HCT116 (cell line): ENCODE measurements around the gene SMIM20. TPM values are rescaled to one million over a fixed set of nuclear protein-coding genes. Genes with fewer than 3 reads are reported as not detected.

Source experiments
- ATAC-seq: fragments of 200-7000 bp; cut with Tn5 transposase; 2 replicates; pipeline ENCODE4 v1.9.1; 2020; ENCODE audit warnings: mild to moderate bottlenecking, moderate library complexity
- BruUV-seq: library from RNA; stranded (reverse); fragments of 400-500 nt; replicated peaks from 2 replicates; lab custom pipeline; 2021; lab: Mats Ljungman, UMichigan
- CTCF ChIA-PET: fragments of 300-600 bp; sonication (Branson Sonifier 250); formaldehyde crosslinking; loops from one replicate; lab custom pipeline; 2021; ENCODE audit warnings: antibody characterized with exemption; lab: Charles Lee
- POLR2A ChIA-PET: fragments of 300-600, 350-600 bp; sonication (Branson Sonifier 250); formaldehyde crosslinking; loops from one replicate; lab custom pipeline; 2021; ENCODE audit warnings: antibody characterized with exemption; lab: Charles Lee
- RAD21 ChIA-PET, 2 experiments: fragments of 300-600 bp; sonication (Branson Sonifier 250); formaldehyde crosslinking; loops; one replicate each; lab custom pipeline; 2023; ENCODE audit warnings: low total read pairs in 2 of 2; ENCODE audit not compliant: uncharacterized antibody in 2 of 2, unreplicated experiment in 2 of 2, low non-redundant PET in 1 of 2; lab: Charles Lee
- DNase-seq: peaks from one replicate; pipeline ENCODE4 v3.0.0-alpha.2; 2010; ENCODE audit warnings: low read depth, low spot score
- H2AFZ ChIP-seq: fragments of 200-600 bp; shearing (Covaris generic), sonication (generic); 2 replicates; pipeline ENCODE4 v1.6.1; 2017; ENCODE audit warnings: low read depth, mixed run types, mixed read lengths, antibody characterized with exemption, low read length; ENCODE audit not compliant: poor library complexity, severe bottlenecking
- H3K27ac ChIP-seq: 2 replicates; pipeline ENCODE4 v1.5.1; 2012; ENCODE audit warnings: low read depth, low read length
- H3K27me3 ChIP-seq: fragments of 200-600 bp; sonication (generic); 2 replicates; pipeline ENCODE4 v1.6.1; 2016; ENCODE audit warnings: mixed run types, low read length, mixed read lengths; ENCODE audit not compliant: insufficient read depth
- H3K36me3 ChIP-seq, 2 experiments: fragments of 200-500 bp in 1 of 2; fragments of 200-600 bp in 1 of 2; sonication (Bioruptor generic) in 1 of 2; sonication (generic) in 1 of 2; 2 replicates each; pipeline versions ENCODE4 v1.5.1 to v1.6.1; 2014 to 2016; ENCODE audit warnings: low read length in 2 of 2, inconsistent platforms in 1 of 2, mixed read lengths in 1 of 2, mixed run types in 1 of 2; ENCODE audit not compliant: insufficient read depth in 2 of 2, control insufficient read depth in 1 of 2
- H3K4me1 ChIP-seq, 2 experiments: fragments of 200-600 bp in 1 of 2; sonication (generic) in 1 of 2; 2 replicates each; pipeline versions ENCODE4 v1.5.1 to v1.6.1; 2012 to 2017; ENCODE audit warnings: low read length in 2 of 2, inconsistent platforms in 1 of 2, mild to moderate bottlenecking in 1 of 2, mixed read lengths in 1 of 2, mixed run types in 1 of 2, moderate library complexity in 1 of 2; ENCODE audit not compliant: insufficient read depth in 2 of 2, control insufficient read depth in 1 of 2
- H3K4me2 ChIP-seq: fragments of 200-600 bp; sonication (generic); 2 replicates; pipeline ENCODE4 v1.6.1; 2017; ENCODE audit warnings: mixed run types, low read length, mixed read lengths
- H3K4me3 ChIP-seq, 2 experiments: fragments of 200-600 bp in 1 of 2; sonication (generic) in 1 of 2; replicated peaks in 1 of 2; 2 replicates each; pipeline ENCODE4 v1.5.1; 2011 to 2016; ENCODE audit warnings: low read length in 2 of 2, control low read depth in 1 of 2, low read depth in 1 of 2, mild to moderate bottlenecking in 1 of 2, mixed read lengths in 1 of 2, mixed run types in 1 of 2
- H3K79me2 ChIP-seq: fragments of 200-600 bp; sonication (generic); 2 replicates; pipeline ENCODE4 v1.6.1; 2017; ENCODE audit warnings: mild to moderate bottlenecking, mixed run types, low read length, moderate library complexity, mixed read lengths; ENCODE audit not compliant: insufficient read depth
- H3K9ac ChIP-seq: fragments of 200-600 bp; sonication (generic); 2 replicates; pipeline ENCODE4 v1.6.1; 2016; ENCODE audit warnings: low read length, mixed read lengths
- H3K9me2 ChIP-seq: fragments of 200-600 bp; sonication (generic), shearing (Covaris generic); 2 replicates; pipeline ENCODE4 v1.6.1; 2017; ENCODE audit warnings: mixed run types, mild to moderate bottlenecking, moderate library complexity; ENCODE audit not compliant: insufficient read depth
- H3K9me3 ChIP-seq, 2 experiments: fragments of 200-500 bp in 1 of 2; fragments of 200-600 bp in 1 of 2; sonication (Bioruptor generic) in 1 of 2; sonication (generic) in 1 of 2; 2 replicates each; pipeline ENCODE4 v1.6.1; 2014 to 2017; ENCODE audit warnings: low read length in 2 of 2, mixed read lengths in 2 of 2, inconsistent platforms in 1 of 2, low read depth in 1 of 2, mild to moderate bottlenecking in 1 of 2, mixed run types in 1 of 2, moderate library complexity in 1 of 2; ENCODE audit not compliant: control insufficient read depth in 1 of 2, insufficient read depth in 1 of 2
- H4K20me1 ChIP-seq: fragments of 200-600 bp; sonication (generic), shearing (Covaris generic); 2 replicates; pipeline ENCODE4 v1.6.1; 2017; ENCODE audit warnings: mixed run types, mild to moderate bottlenecking, moderate library complexity; ENCODE audit not compliant: insufficient read depth
- CTCF ChIP-seq, 3 experiments: fragments of 200-600 bp in 1 of 3; sonication (generic) in 1 of 3; IDR thresholded peaks in 2 of 3; conservative IDR thresholded peaks in 1 of 3; 2 replicates each; pipeline ENCODE4 v1.5.1; 2012 to 2017; ENCODE audit warnings: low read depth in 2 of 3, low read length in 2 of 3, antibody characterized with exemption in 1 of 3, borderline replicate concordance in 1 of 3, control low read depth in 1 of 3, mild to moderate bottlenecking in 1 of 3, mixed read lengths in 1 of 3, mixed run types in 1 of 3, moderate library complexity in 1 of 3; ENCODE audit not compliant: insufficient read depth in 1 of 3
- FOSL1 ChIP-seq: IDR thresholded peaks from 2 replicates; pipeline ENCODE4 v1.6.1; 2012; ENCODE audit warnings: low read depth
- MAX ChIP-seq: IDR thresholded peaks from 2 replicates; pipeline ENCODE4 v1.6.1; 2012
- POLR2A ChIP-seq: IDR thresholded peaks from 2 replicates; pipeline ENCODE4 v1.7.0; 2011; ENCODE audit warnings: borderline replicate concordance; ENCODE audit not compliant: insufficient read depth, insufficient read length; ENCODE audit errors: extremely low read depth
- SP1 ChIP-seq: IDR thresholded peaks from 2 replicates; pipeline ENCODE4 v1.6.1; 2012; ENCODE audit warnings: low read depth
- ZBTB33 ChIP-seq: IDR thresholded peaks from 2 replicates; pipeline ENCODE4 v1.6.1; 2011; ENCODE audit warnings: mild to moderate bottlenecking, low read length, moderate library complexity; ENCODE audit not compliant: insufficient replicate concordance; ENCODE audit errors: extremely low read depth
- ZNF274 ChIP-seq: fragments of 200-500 bp; sonication (Bioruptor generic); IDR thresholded peaks from 2 replicates; pipeline ENCODE4 v1.6.1; 2014; ENCODE audit warnings: mild to moderate bottlenecking, low read depth, low read length, inconsistent platforms
- intact Hi-C: fragments of 100-400 bp; cut with micrococcal nuclease; formaldehyde crosslinking; loops from 2 replicates; pipeline ENCODE4 v1.10.0; 2022
- total RNA-seq: library from RNA; stranded (reverse); gene quantifications from one replicate; pipeline ENCODE4 v1.2.1, GENCODE V29; 2021; ENCODE audit not compliant: unreplicated experiment

SMIM20 gene
- total RNA-seq, 1 experiment from 2014 or later = 36.9 TPM

- peak; percentile 51 for TF ChIP-seq FOSL1
- TF ChIP-seq, all 23 proteins: peak for 9
Observed at GRCh38 chr4:25953740-25954139, 39.7 kb downstream of the SMIM20 start (continued).

GRCh38 chr4:25954293-25954904 is 40.4 kb downstream of the SMIM20 start:
- peak; percentile 5; the same call in 1 of the 2 replicates for ATAC-seq
- ChIA-PET RAD21 (no interaction called here), POLR2A (no interaction called here)

More at GRCh38 chr4:25954293-25954904, 40.4 kb downstream of the SMIM20 start:
- no peak overlapping the region for H2AFZ ChIP-seq
- no TSS peak for BruUV-seq
- H4K20me1 ChIP-seq = no peaks in the 10 kb centered on the region
- H3K4me3 ChIP-seq = no peak overlapping the region
- CTCF ChIA-PET = no interaction called here
- H3K9me2 ChIP-seq = no peaks in the 10 kb centered on the region
- no peaks in the 10 kb centered on the region for H3K9me3 ChIP-seq
- intact Hi-C loops = no loop called here
- TF ChIP-seq POLR2A = no peak
- TF ChIP-seq SP1 = no peak
- 0 out of 6 replicates have a peak, but pooled peaks of 1 of the 3 experiments have one; percentile 4 for TF ChIP-seq CTCF (IDR thresholded peaks at IDR 0.05 in 2 of 3, conservative IDR thresholded peaks at IDR 0.05 in 1 of 3; ENCODE audit: borderline replicate concordance in 1 of 3, insufficient read depth in 1 of 3, low read depth in 2 of 3, low read length in 2 of 3)
- TF ChIP-seq ZBTB33 = no peak
- no peak for TF ChIP-seq ZNF274
- 0 out of 2 replicates have a peak, but pooled peaks have one; percentile 6 for TF ChIP-seq MAX
- no peaks in the 10 kb centered on the region for H3K27me3 ChIP-seq
- H3K4me1 ChIP-seq = peaks cover 8 to 41% of the 10 kb centered on the region in 2 experiments
- H3K36me3 ChIP-seq = no peaks in the 10 kb centered on the region
- H3K9ac ChIP-seq = no peak overlapping the region
- peak overlapping the region; percentile 33 for H3K4me2 ChIP-seq
- no peak for DNase-seq
- no peaks in the 10 kb centered on the region for H3K79me2 ChIP-seq
- no peak overlapping the region for H3K27ac ChIP-seq
